Mesothelial cell of epicardium (in vitro differentiated cells): Measurements from ENCODE around the gene CYP11A1. TPM values are rescaled to one million over a fixed set of nuclear protein-coding genes. Genes with fewer than 3 reads are reported as not detected.

Experiments used
- DNase-seq, 2 experiments: peaks; one replicate each; pipeline ENCODE4 v3.0.0; 2021; ENCODE audit warnings: low spot score in 2 of 2; ENCODE audit not compliant: unreplicated experiment in 2 of 2
- H3K27ac Mint-ChIP-seq: 2 replicates; pipeline ENCODE4 v1.8.0; 2021; ENCODE audit warnings: mixed read lengths
- H3K27me3 Mint-ChIP-seq: 2 replicates; pipeline ENCODE4 v1.8.0; 2021; ENCODE audit warnings: low read depth, mixed read lengths
- H3K36me3 Mint-ChIP-seq: 2 replicates; pipeline ENCODE4 v1.8.0; 2021; ENCODE audit warnings: mixed read lengths
- H3K4me1 Mint-ChIP-seq: 2 replicates; pipeline ENCODE4 v1.8.0; 2021; ENCODE audit warnings: mixed read lengths
- H3K4me3 Mint-ChIP-seq: 2 replicates; pipeline ENCODE4 v1.8.0; 2021; ENCODE audit warnings: mild to moderate bottlenecking, moderate library complexity, mixed read lengths
- H3K9me3 Mint-ChIP-seq: 2 replicates; pipeline ENCODE4 v1.8.0; 2021; ENCODE audit warnings: mixed read lengths
- CTCF ChIP-seq: fragments of 200-600 bp; sonication (generic); IDR thresholded peaks from one replicate; pipeline ENCODE4 v1.5.0; 2021; ENCODE audit warnings: antibody characterized with exemption; ENCODE audit not compliant: unreplicated experiment
- total RNA-seq: library from RNA; stranded (reverse); gene quantifications from 3 replicates; pipeline ENCODE4 v1.2.1, GENCODE V29; 2021

The CYP11A1 gene
- total RNA-seq, 1 donor from 2014 or later: 7.0 TPM

- Mint-ChIP-seq H3K4me1 (no peaks in the 10 kb centered on the region), H3K9me3 (no peaks in the 10 kb centered on the region), H3K27me3 (peaks cover 4% of the 10 kb centered on the region), H3K27ac (no peak overlapping the region), H3K4me3 (no peak overlapping the region), H3K36me3 (no peaks in the 10 kb centered on the region)
- no peak for DNase-seq
- TF ChIP-seq CTCF: no peak
These were observed 39.0 kb downstream of the CYP11A1 start for GRCh38 chr15:74328331-74329056.

GRCh38 chr15:74327756-74328155 lies 39.7 kb downstream of the CYP11A1 start:
- Mint-ChIP-seq H3K36me3 (no peaks in the 10 kb centered on the region), H3K9me3 (no peaks in the 10 kb centered on the region), H3K27ac (no peak overlapping the region), H3K4me1 (no peaks in the 10 kb centered on the region), H3K27me3 (peaks cover 4% of the 10 kb centered on the region), H3K4me3 (no peak overlapping the region)
- no peak for DNase-seq
- no peak for TF ChIP-seq CTCF

GRCh38 chr15:74326746-74327145 lies 40.7 kb downstream of the CYP11A1 start:
- Mint-ChIP-seq H3K4me1 (no peaks in the 10 kb centered on the region), H3K9me3 (no peaks in the 10 kb centered on the region), H3K36me3 (no peaks in the 10 kb centered on the region), H3K4me3 (no peak overlapping the region), H3K27ac (no peak overlapping the region), H3K27me3 (peaks cover 4% of the 10 kb centered on the region)
- no peak for TF ChIP-seq CTCF
- DNase-seq: no peak

GRCh38 chr15:74324714-74325113 lies 42.7 kb downstream of the CYP11A1 start:
- no peak for TF ChIP-seq CTCF
- Mint-ChIP-seq H3K36me3 (no peaks in the 10 kb centered on the region), H3K4me3 (no peak overlapping the region), H3K27me3 (peaks cover 4% of the 10 kb centered on the region), H3K27ac (no peak overlapping the region), H3K4me1 (peaks cover 4% of the 10 kb centered on the region), H3K9me3 (no peaks in the 10 kb centered on the region)
- no peak for DNase-seq

GRCh38 chr15:74322558-74323180 lies 44.8 kb downstream of the CYP11A1 start:
- Mint-ChIP-seq H3K4me1 (peaks cover 21% of the 10 kb centered on the region), H3K27ac (no peak overlapping the region), H3K36me3 (no peaks in the 10 kb centered on the region), H3K9me3 (no peaks in the 10 kb centered on the region), H3K27me3 (peaks cover 4% of the 10 kb centered on the region), H3K4me3 (no peak overlapping the region)
- peak; percentile 63 to 81 for DNase-seq
- peak; percentile 76 for TF ChIP-seq CTCF
